ENCODE data around the gene ACSL1.

DNA sequence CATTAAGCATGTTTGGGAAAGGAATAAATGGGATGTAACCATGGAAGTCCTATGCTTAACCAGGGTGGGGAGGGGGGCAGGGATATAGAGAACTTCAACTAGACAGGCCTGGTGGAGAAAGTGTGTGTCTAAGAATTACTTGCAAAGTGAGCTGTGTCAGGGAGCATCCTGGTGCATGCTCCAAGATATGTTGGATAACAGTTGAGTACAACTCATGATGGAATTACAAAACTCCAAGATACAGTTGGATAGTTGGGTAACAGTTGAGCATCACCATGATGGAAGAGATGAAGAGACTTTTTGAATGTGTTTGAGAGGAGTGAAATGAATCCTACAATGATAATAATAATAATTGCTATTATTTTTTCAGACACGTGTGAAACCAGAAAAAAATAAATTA is 26.1 kb upstream of the ACSL1 start:
- TF ChIP-seq, protein P1, sequence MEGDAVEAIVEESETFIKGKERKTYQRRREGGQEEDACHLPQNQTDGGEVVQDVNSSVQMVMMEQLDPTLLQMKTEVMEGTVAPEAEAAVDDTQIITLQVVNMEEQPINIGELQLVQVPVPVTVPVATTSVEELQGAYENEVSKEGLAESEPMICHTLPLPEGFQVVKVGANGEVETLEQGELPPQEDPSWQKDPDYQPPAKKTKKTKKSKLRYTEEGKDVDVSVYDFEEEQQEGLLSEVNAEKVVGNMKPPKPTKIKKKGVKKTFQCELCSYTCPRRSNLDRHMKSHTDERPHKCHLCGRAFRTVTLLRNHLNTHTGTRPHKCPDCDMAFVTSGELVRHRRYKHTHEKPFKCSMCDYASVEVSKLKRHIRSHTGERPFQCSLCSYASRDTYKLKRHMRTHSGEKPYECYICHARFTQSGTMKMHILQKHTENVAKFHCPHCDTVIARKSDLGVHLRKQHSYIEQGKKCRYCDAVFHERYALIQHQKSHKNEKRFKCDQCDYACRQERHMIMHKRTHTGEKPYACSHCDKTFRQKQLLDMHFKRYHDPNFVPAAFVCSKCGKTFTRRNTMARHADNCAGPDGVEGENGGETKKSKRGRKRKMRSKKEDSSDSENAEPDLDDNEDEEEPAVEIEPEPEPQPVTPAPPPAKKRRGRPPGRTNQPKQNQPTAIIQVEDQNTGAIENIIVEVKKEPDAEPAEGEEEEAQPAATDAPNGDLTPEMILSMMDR (IDR thresholded peaks at IDR 0.05; ENCODE audit: low read depth, low read length): no peak
- TF ChIP-seq EZH2phosphoT487 (IDR thresholded peaks at IDR 0.05; ENCODE audit: low read depth): no peak

Measured in OCI-LY3 (cell line).